ENCODE data around the gene SPTBN5.

DNA sequence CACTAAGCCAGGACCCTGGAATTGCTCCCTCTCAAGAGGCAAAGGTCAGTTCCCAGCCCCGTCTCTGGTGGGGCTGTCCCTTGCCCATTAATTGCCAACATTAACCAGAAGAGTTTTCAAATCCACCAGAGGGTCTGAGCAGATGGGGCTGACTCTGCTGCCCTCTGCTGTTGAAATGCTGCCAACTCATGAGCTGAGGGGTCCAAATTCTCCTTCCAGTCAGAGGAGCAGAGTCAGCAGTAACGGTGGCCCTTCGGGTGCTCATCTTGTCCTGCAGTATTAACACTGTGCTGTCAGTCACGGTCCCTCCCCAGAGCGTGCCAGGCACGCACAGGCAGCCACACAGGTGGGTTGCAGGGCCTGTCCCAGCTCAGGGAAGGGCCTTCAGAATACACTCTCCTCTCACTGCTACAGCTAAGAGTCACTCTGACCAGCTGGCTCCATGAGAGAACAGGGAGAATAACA lies 10.7 kb upstream of the SPTBN5 start:
- TF ChIP-seq, protein P1, sequence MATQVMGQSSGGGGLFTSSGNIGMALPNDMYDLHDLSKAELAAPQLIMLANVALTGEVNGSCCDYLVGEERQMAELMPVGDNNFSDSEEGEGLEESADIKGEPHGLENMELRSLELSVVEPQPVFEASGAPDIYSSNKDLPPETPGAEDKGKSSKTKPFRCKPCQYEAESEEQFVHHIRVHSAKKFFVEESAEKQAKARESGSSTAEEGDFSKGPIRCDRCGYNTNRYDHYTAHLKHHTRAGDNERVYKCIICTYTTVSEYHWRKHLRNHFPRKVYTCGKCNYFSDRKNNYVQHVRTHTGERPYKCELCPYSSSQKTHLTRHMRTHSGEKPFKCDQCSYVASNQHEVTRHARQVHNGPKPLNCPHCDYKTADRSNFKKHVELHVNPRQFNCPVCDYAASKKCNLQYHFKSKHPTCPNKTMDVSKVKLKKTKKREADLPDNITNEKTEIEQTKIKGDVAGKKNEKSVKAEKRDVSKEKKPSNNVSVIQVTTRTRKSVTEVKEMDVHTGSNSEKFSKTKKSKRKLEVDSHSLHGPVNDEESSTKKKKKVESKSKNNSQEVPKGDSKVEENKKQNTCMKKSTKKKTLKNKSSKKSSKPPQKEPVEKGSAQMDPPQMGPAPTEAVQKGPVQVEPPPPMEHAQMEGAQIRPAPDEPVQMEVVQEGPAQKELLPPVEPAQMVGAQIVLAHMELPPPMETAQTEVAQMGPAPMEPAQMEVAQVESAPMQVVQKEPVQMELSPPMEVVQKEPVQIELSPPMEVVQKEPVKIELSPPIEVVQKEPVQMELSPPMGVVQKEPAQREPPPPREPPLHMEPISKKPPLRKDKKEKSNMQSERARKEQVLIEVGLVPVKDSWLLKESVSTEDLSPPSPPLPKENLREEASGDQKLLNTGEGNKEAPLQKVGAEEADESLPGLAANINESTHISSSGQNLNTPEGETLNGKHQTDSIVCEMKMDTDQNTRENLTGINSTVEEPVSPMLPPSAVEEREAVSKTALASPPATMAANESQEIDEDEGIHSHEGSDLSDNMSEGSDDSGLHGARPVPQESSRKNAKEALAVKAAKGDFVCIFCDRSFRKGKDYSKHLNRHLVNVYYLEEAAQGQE (IDR thresholded peaks at IDR 0.05; ENCODE audit: insufficient read depth in 1 of 2, low read depth in 2 of 2, low read length in 2 of 2), result no peak
- no peak for TF ChIP-seq POLR2AphosphoS5 (IDR thresholded peaks at IDR 0.05; ENCODE audit: low read depth, low read length)
